ENCODE measurements around the gene SLC6A18. TPM values are rescaled to one million over a fixed set of nuclear protein-coding genes. Genes with fewer than 3 reads are reported as not detected.

The SLC6A18 gene
- total and polyA plus RNA-seq, 2 donors from 2014 or later, result 1.5 TPM; not detected in 1

DNA sequence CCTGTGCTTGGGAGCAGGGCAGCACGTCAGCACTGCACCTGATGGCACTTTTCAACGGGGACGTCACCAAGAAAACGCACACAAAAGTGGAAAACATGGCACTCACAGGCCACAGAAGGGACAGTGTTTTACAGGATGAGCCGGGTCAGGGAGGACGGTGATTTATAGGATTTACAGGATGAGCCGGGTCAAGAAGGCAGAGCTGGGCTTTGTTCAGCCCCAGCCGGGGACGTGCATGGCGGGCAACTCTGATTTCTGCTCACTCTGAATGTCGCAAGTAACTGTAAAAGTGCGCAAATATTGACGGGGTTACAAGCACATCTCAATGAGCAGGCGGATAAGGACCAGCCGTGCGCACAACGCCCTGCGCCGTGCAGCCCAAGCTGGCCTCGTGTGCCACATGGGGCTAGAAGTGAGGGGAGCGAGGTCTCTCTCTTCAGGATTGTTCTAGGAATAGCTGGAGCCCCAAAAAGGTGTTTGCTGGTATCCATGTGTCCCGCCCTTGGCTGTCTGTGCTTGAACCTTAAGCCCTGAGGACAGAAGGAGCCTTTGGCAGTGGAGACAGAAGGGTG, 16.4 kb downstream of the SLC6A18 start:
- Histone ChIP-seq H3K9ac (ENCODE audit: low read length in 3 of 3) (no peak overlapping the region), H3K4me1 (ENCODE audit: control insufficient read depth in 2 of 3, insufficient read depth in 2 of 3, low read depth in 1 of 3, low read length in 3 of 3) (no peaks in the 10 kb centered on the region), H3K27me3 (ENCODE audit: control insufficient read depth, insufficient read depth, low read length) (no peaks in the 10 kb centered on the region), H3K4me3 (ENCODE audit: low read length in 3 of 3) (no peak overlapping the region), H3K9me3 (ENCODE audit: control insufficient read depth in 2 of 3, insufficient read depth in 1 of 3, low read length in 3 of 3) (no peaks in the 10 kb centered on the region), H3K36me3 (ENCODE audit: control insufficient read depth in 2 of 3, insufficient read depth in 3 of 3, low read length in 3 of 3) (no peaks in the 10 kb centered on the region), H3K27ac (ENCODE audit: low read depth in 2 of 2, low read length in 2 of 2) (no peak overlapping the region)
- FAIRE-seq, result no peak
- intact Hi-C loops (cut with DNase I), result no loop called here
- TF ChIP-seq, protein P1, sequence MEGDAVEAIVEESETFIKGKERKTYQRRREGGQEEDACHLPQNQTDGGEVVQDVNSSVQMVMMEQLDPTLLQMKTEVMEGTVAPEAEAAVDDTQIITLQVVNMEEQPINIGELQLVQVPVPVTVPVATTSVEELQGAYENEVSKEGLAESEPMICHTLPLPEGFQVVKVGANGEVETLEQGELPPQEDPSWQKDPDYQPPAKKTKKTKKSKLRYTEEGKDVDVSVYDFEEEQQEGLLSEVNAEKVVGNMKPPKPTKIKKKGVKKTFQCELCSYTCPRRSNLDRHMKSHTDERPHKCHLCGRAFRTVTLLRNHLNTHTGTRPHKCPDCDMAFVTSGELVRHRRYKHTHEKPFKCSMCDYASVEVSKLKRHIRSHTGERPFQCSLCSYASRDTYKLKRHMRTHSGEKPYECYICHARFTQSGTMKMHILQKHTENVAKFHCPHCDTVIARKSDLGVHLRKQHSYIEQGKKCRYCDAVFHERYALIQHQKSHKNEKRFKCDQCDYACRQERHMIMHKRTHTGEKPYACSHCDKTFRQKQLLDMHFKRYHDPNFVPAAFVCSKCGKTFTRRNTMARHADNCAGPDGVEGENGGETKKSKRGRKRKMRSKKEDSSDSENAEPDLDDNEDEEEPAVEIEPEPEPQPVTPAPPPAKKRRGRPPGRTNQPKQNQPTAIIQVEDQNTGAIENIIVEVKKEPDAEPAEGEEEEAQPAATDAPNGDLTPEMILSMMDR (IDR thresholded peaks at IDR 0.05; ENCODE audit: borderline replicate concordance, extremely low read depth, insufficient read depth), result no peak
- no peak for DNase-seq

DNA sequence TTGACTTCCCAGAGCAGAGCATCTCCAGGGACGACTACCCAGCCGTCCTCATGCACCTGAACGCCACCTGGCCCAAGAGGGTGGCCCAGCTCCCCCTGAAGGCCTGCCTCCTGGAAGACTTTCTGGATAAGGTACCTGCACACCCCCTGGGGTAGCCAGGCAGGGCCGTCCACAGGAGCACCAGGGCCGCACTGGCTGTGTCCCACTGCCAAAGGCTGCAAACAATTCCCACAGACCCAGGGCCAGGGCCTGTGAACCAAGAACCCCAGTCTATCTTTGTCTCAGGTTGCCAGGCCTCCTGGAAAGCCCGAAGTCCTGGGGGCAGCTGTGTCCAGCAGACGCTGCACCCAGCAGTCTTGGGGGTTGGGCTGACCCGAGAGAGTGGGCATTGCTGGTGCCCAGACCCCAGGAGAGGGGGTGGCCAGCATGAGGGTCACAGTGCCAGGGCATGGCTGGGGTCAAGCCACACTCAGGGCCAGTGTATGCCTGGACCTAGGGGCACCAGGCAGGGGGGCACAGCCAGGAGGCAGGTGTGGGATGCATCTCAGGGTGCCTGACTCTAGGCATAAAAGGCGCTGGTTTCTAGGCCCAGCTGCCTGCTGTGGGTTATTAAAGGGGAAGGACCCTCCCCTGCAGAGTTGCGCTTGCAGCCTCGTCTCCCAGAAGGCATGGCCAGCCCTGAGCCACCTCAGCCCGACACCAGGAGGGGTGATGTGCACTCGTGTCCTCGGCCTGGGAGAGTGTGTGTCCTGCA, 17.7 kb downstream of the SLC6A18 start:
- no peaks in the 10 kb centered on the region for H3K27me3 ChIP-seq (ENCODE audit: control insufficient read depth, insufficient read depth, low read length)
- TF ChIP-seq, protein P1 (IDR thresholded peaks at IDR 0.05; ENCODE audit: borderline replicate concordance, extremely low read depth, insufficient read depth), result no peak
- H3K36me3 ChIP-seq (ENCODE audit: control insufficient read depth in 2 of 3, insufficient read depth in 3 of 3, low read length in 3 of 3), result no peaks in the 10 kb centered on the region
- FAIRE-seq (no peak), DNase-seq (no peak)
- H3K27ac ChIP-seq (ENCODE audit: low read depth in 2 of 2, low read length in 2 of 2), result no peak overlapping the region
- intact Hi-C loops (cut with DNase I), result no loop called here
- no peak overlapping the region for H3K9ac ChIP-seq (ENCODE audit: low read length in 3 of 3)
- H3K4me3 ChIP-seq (ENCODE audit: low read length in 3 of 3), result no peak overlapping the region
- no peaks in the 10 kb centered on the region for H3K9me3 ChIP-seq (ENCODE audit: control insufficient read depth in 2 of 3, insufficient read depth in 1 of 3, low read length in 3 of 3)
- no peaks in the 10 kb centered on the region for H3K4me1 ChIP-seq (ENCODE audit: control insufficient read depth in 2 of 3, insufficient read depth in 2 of 3, low read depth in 1 of 3, low read length in 3 of 3)

DNA sequence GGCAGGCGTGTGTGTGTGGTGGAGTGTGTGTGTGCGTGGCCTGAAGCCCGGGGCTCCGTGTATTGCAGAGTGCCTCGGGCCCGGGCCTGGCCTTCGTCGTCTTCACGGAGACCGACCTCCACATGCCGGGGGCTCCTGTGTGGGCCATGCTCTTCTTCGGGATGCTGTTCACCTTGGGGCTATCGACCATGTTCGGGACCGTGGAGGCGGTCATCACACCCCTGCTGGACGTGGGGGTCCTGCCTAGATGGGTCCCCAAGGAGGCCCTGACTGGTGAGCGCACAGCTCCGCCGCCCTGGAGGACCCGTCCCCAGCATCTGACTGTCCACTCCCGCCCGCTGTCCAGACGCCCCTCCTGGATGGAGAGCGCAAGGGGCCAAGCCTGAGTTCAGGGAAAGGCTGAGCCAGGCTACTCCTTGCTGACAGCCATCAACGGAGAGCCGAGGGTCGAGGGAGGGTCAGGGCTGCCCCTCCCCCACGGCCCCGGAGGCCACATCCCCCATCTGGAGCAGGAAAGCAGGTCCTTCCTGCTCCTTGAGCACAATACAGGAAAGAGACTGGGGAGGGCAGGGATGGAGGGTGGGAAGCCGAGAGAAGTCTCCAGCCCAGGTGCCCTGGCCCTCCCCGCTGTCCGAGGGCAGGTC, 18.4 kb downstream of the SLC6A18 start:
- Histone ChIP-seq H3K9ac (ENCODE audit: low read length in 3 of 3) (no peak overlapping the region), H3K36me3 (ENCODE audit: control insufficient read depth in 2 of 3, insufficient read depth in 3 of 3, low read length in 3 of 3) (no peaks in the 10 kb centered on the region), H3K4me3 (ENCODE audit: low read length in 3 of 3) (no peak overlapping the region), H3K9me3 (ENCODE audit: control insufficient read depth in 2 of 3, insufficient read depth in 1 of 3, low read length in 3 of 3) (no peaks in the 10 kb centered on the region), H3K27ac (ENCODE audit: low read depth in 2 of 2, low read length in 2 of 2) (no peak overlapping the region), H3K4me1 (ENCODE audit: control insufficient read depth in 2 of 3, insufficient read depth in 2 of 3, low read depth in 1 of 3, low read length in 3 of 3) (no peaks in the 10 kb centered on the region), H3K27me3 (ENCODE audit: control insufficient read depth, insufficient read depth, low read length) (no peaks in the 10 kb centered on the region)
- no peak for DNase-seq
- intact Hi-C loops (cut with DNase I), result no loop called here
- FAIRE-seq, result no peak
- TF ChIP-seq, protein P1 (IDR thresholded peaks at IDR 0.05; ENCODE audit: borderline replicate concordance, extremely low read depth, insufficient read depth), result no peak

Measured in kidney (tissue), 14 donors.